ENCODE data around the gene TANK.
"Not testable (repeated sequence)": the region's sequence is repeated elsewhere in the genome, so short reads cannot be mapped to it uniquely, and the experiment has no call there.

TANK gene

DNA sequence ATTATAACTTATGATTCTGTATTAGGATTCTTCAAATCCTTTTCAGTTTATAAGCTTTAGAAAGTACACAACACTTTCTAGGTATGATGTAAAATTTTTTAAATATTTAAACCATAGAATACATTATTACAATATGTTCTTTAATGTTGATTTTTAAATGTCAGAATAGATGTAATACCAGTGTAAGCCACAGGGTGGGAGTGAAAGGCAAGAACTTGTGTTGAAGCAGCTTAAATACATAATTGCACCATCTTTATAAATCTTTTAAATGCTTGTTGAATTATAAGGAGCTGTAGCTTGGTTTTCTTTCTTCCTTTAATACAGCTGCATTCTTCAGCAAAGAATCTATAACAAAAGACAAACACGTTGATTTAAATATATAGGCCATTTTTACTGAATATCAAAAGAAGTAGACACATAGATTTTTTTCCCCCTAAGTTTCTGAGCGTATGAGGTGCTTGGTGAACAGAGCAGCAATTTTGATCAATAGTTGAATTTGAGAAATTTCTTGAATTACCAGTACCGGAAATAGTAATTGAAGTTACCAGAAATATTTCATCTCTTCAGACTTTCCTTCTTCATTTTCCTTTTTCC lies 63.0 kb downstream of the TANK start:
- no peak for DNase-seq (ENCODE audit: low read depth in 2 of 3, low spot score in 2 of 3)

DNA sequence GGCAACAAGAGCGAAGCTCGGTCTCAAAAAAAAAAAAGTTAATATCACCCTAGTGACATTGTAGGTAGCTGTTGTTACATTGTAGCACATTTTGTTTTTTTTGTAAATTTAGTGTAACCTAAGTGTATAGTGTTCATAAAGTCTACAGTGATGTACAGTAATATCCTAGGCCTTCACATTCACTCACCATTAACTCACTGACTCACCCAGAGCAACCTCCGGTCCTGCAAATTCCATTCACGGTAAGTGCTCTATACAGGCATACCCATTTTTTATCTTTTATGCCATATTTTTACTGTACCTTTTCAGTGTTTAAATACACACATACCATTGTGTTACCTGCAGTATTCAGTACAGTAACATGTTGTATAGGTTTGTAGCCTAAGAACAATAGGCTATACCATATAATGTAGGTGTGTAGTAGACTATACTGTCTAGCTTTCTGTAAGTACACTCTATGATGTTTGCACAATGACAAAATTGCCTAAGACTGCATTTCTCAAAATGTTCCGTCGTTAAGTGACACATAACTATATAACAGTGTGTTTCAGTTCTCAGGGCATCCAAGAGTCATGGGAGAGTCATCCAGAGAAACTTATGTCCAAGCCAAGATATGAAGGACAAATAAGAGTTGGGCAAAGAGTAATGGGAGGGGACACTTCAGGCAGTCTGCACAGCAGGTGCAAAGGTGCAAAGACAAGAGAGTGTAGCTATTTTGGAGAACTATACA lies 68.4 kb downstream of the TANK start:
- no peak for DNase-seq (ENCODE audit: low read depth in 2 of 3, low spot score in 2 of 3)

DNA sequence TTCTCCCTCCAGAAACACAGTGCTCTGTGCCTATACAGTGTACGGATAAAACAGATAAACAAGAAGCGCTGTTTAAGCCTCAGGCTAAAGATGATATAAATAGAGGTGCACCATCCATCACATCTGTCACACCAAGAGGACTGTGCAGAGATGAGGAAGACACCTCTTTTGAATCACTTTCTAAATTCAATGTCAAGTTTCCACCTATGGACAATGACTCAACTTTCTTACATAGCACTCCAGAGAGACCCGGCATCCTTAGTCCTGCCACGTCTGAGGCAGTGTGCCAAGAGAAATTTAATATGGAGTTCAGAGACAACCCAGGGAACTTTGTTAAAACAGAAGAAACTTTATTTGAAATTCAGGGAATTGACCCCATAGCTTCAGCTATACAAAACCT lies 70.7 kb downstream of the TANK start:
- DNase-seq (ENCODE audit: low read depth in 2 of 3, low spot score in 2 of 3), result no peak

DNA sequence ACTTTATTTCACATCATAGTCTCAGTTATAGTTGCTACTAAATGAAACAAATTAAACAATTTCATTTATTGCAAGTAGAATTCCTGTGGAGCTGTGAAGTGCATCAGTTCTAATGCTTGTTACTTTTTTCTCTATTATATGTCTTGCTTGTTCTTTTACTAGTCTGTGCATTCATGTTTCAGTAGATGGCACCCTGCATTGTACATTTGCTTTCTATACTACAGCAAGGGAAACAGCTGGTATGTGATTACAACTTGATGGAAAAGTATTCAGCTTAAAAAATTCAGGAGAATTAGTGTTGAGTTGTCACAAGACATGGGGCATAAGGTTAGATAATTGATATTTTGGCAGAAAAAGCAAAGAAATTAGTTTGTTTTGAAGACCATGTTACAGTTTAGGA lies 72.3 kb downstream of the TANK start:
- DNase-seq (ENCODE audit: low read depth in 2 of 3, low spot score in 2 of 3), result no peak

DNA sequence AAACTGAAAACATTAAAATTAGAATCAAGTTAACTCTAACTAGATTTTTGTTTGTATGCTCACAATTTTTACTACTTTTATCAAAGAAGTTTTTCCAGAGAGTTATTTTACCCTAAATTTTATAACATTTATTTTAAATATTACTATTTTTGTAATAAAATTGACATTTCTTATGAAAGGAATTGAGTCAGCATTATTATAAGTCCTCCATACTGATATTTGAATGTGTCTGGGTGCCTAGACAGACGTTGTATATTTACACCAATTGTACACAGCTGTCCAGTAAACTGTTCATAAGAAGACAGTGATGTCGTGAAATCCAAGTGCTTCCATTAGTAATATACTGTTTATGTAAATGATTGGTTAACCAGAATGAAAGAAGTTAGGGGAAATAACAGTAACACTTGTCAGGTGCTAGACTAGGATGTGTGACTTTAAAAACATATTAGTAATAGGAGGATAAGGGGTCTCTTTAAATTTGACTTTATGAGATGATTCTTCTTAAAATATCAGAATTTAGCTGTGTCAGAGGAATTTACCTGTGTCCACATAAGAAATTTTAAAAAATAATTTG lies 73.7 kb downstream of the TANK start:
- no peak for DNase-seq (ENCODE audit: low read depth in 2 of 3, low spot score in 2 of 3)

DNA sequence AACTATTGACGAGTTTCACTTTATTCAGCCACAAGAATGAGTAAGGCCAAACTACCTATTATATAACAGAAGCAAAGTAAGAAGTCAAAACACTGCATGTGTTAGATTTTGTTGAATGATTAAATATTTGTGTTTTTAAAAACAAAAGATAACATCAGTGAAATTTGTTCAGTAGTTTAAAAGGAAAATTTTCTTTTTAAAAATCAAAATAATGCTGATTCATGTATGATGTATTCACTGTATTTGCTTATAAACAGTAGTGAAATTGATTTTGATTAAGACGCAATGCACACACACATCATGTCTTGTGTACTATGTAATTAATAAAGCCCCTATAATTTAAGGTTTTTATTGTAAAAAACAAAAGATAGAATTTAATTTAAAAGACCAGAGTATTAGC lies 74.4 kb downstream of the TANK start:
- DNase-seq (ENCODE audit: low read depth in 2 of 3, low spot score in 2 of 3), result no peak

DNA sequence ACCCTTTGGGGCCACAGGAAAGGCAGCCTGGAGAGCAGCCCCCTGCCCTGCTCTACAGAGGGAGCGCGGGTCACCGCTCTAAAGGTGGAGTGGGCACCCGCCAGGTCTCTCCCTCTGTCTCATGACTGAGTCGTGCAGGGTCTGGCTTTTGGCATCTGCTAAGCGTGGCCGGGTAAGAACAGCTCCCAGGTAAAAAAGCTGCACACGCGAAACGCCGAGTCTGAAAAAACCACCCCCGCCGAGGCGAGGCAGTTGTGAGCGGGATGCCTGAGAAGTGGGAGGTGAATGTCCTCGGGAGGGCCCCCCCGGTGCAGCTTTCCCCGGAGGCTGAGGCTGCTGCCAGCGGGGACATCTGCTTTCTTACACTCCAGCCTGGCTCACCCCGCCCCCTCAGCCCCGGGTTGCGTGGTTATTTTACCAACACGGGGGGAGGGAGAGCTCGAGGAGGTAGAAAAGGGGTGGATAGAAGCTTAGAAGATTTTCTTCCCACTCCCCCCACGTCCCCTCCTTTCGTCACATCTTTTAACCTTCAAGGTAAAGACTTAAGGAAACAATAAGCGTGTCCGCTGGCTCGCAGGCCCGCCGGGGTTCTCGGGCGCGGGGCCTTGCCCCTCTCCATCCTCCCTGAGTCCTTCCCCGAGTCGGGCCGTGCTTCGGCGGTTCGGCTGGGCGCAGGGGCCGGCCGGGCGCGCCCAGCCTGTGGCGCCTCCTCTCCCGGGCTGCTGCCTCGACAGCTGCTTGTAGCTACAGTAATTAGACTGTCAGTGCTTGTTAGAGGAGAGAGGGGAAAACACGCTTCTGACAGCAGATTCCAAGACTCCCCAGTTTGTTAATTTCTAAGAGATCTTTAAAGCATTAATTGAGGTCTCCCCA lies 77.4 kb downstream of the TANK start:
- DNase-seq (ENCODE audit: low read depth in 2 of 3, low spot score in 2 of 3), result no peak

DNA sequence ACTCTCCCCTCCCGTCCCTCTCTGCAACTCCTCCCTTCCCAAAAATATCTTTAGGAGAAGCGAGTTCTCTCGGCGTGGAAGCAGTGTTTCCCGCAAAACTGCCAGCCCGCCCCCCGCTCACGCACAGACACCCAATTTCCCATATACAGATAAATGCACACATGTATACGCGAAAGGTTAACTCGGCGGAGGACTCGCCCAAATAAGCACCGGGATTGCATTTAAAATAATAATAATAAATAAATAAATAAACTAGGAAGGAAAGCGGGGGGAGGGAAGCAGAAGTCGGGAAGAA lies 78.0 kb downstream of the TANK start:
- no peak for DNase-seq (ENCODE audit: low read depth in 2 of 3, low spot score in 2 of 3)

DNA sequence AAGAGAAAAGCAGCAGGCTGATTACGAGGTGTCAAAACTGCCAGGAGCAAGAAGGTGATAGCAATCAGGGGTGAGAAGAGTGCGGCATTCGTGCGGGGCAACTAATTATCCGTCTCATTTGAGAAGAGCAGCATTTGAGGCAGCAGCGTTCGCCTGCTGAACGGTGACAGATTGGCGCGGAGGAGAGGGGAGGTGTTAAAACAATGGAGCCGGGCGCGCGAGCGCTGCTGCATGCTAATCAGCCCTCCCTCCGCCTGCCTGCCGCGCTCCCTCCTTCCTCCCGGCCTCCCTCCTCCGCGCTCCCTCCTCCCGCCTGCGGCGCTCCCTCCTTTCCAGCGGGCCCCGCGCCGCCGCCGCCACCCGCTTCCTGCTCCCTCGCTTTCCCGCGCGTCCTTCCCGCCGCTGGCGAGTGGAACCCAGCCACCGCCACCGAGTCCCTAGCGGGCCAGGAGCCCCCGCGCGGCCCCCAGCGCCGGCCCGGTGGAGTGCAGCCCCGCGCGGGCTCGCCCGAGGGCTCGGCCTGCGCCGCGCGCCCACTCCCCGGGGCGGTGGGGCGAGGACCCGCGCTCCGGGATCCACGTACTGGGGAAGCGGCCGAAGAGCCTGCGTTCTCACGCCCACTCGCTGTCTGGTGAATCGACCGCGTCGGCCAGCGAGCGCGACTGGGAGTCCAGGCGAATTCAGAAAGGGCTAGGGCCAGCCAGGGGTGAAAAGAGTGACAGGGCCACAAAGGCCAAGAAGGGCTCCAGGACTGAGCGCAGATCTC lies 78.5 kb downstream of the TANK start:
- no peak for DNase-seq (ENCODE audit: low read depth in 2 of 3, low spot score in 2 of 3)

DNA sequence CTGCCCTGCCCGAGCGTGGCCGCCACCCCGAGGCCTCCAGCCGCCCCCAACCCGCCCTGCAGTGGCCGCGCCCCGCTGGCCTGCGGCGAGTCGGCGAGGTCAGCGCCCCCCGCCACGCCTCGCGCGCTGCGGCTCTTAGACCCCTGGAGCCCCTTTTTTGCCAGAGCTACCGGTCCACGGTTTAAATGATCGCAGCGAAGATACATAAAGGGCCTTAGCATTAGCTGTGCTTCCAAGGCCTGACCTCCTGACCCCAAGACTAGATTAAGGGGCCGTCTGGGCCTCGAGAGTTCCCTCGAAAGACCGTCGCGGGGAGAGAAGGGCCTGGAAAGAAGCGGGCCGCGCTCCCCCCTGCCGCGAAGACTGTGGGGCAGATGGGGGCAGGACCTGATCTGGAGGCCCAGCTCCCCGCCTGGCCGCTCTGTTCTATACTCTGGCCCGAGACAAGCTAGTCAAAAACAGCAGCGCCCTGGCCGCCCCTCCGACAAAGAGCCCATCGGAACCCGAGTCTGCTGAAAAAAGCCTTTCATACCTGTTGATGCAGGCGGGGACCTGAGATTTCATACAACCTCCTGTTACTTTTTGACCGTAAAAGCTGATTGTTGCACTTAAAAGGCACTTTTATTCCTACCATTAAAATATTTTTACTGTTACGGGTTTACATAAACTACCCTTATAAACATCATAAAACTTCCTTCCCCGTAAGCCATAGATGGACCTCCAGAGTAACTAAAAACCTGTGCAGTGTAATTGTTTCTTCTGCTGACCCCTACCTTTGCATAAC lies 79.3 kb downstream of the TANK start:
- DNase-seq (ENCODE audit: low read depth in 2 of 3, low spot score in 2 of 3), result no peak

DNA sequence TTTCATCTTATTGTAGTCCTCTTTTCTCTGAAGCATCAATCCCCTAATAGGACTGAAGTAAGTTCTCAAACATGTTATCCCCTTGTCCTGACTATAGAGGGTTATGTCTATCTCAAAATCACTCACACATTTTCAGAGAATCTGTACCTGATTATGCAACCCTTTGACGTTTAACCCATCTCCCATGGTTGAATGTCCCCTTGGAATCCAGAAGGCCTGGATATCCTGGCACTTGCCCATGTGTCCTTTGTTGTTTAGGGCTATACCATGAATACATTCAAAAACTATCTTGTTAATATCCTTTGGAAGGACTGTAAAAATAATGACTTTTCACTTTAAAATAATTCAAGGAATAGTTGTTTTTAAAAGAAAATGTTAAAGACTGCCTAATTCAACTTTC lies 81.7 kb downstream of the TANK start:
- DNase-seq (ENCODE audit: low read depth in 2 of 3, low spot score in 2 of 3), result no peak

DNA sequence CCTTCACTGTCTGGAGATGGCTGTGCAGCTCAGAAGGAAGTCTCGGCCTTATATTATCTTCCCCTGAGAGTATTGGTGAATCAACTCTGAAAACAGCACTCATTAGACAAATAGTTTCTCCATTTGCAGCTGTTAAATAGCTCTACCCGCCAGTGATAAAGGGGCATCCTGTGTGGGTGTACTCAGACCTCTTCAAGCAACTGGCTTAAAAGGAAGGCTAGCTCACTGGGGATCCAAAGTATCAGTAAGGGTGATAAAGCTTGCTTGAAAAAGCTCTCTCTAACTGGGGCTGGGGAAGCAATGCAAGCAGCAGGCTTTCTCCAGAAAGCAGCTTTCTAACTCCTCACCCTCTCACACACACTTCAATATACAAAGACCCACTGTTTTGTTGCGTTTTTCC lies 83.1 kb downstream of the TANK start:
- DNase-seq (ENCODE audit: low read depth in 2 of 3, low spot score in 2 of 3), result no peak

DNA sequence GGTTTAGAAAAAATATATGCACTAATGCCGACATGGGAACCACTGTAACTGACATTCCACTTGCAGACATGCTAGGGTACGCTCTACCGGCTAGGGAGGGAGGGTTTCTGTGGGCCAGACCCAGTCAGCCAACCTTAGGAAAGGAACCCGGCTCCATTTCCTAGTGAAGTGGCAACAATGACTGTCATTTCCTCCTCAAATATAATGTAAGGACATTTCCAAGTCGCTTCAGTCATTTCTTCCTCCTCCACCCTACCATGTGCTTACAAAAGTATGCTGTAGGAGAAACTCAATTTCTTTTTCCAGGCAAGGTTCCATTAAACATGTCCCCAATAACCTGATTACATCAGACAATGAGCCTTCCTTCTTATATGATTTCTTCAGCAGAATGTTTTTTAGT lies 83.7 kb downstream of the TANK start:
- no peak for DNase-seq (ENCODE audit: low read depth in 2 of 3, low spot score in 2 of 3)

DNA sequence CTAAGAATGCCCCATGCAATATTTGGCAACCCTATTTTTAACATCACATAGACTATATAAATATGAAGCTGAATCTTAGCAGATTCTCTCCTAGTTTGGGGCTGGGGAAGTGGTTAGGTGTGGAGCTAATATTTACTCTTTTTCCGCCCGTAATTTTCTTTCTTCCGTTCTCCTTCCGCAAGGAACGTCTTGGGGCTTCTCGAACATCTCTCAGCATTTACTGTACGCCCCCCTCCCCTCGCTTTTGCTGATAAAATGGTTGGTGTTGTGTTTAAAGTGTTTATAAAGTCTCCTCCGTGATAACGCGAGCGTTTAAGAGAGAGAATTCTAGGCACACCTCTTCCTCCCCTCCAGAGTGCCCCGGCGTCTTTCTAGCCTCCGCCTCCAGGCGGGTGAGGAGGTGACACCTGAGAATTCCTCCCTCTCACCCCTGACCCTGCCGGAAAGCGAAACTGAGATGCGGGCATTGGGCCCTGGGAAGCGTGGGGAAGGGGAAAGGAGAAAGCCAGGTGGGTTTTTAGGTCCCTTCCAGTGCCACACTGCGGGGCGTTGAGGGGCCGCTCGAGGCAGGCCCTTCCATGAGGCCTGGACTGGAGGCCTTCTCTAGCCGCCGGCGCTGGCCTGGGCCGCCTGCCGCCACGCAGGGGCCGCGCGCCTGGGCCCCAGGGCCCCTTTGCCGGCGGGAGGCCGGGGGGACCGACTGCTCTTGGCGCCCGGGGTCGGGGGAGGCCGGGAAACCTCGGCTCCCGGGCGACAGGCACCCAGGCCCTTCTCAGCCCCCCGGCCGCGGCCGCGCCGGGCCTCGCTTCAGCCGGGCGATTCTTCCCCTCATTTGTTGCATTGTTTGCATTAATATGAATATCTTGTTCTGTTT lies 84.4 kb downstream of the TANK start:
- DNase-seq (ENCODE audit: low read depth in 2 of 3, low spot score in 2 of 3), result not testable (repeated sequence)

DNA sequence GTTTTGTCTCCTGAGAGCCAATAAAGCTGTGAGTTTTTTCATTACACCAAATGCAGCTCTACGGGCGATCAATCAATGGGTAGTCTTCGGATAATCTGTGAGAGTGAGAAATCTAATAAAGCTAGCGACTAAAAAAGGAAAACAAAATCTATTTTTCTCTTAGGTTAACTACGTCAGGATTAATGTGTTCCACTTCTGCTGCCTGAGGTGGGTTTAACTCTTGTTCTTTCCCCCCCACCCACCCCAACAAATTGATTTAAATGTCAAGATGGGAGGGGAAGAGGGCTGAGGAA lies 85.0 kb downstream of the TANK start:
- no peak for DNase-seq (ENCODE audit: low read depth in 2 of 3, low spot score in 2 of 3)

DNA sequence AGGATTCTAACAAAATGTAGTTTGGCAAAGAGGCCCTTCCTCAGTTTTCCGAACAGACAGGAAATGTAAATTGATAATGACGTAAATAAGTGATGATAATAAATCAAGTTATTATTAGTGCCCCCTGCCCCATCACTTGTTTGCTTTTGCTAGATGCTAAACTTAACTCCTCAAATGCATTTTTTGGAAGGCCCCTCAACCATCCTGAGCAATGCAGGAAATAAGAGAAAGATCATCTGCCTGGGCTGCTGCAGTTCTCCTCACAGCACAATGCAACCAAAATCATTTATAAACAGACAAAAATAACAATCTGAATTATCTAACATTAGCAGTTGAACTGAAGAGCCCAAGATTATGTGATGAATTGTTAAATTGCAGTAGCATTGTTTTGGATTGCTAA lies 85.4 kb downstream of the TANK start:
- no peak for DNase-seq (ENCODE audit: low read depth in 2 of 3, low spot score in 2 of 3)

DNA sequence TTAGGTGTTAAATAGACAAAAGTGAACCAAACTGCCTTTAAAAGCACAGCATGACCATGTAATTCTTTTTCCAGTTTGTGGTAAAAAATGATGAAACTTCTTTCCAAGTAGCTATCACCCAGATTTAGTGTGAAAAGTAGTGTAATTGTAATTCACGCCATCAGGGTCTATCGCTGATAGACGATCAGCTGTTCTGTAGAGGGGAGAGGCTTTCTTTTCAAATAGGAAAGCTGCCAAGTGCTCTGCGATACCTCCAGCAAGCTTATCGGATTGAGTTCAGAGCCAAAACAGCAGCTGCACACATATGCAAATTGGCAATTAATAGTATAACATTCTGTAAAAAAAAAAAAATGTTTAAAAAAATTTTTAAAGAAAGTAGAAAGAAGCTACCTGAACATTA lies 86.1 kb downstream of the TANK start:
- no peak for DNase-seq (ENCODE audit: low read depth in 2 of 3, low spot score in 2 of 3)

DNA sequence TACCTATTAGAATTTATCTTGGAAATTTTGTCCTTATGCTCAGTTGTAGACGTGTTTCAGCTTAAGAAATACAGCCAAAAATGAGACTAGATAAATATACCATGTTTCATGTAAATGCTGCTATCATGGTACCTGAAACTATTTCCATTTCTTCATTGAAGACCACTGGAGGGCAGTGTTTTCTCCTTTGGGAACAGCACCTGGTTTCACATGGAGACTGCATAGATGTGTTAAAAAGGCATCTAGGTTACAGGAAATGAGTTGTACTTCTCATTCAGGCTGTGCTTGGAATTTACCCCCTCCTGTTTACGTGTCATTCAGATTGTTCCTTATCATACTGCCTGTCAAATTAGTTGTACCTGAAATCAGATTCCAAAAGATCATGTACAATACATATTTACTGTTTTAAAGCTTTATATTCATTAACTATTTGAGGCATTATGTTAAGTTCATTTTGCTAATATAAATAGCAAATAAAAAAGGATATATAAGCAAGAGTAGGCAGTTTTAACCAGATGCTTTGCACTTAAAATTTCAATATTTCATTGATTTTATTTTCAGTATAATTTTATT lies 90.7 kb downstream of the TANK start:
- no peak for DNase-seq (ENCODE audit: low read depth in 2 of 3, low spot score in 2 of 3)

DNA sequence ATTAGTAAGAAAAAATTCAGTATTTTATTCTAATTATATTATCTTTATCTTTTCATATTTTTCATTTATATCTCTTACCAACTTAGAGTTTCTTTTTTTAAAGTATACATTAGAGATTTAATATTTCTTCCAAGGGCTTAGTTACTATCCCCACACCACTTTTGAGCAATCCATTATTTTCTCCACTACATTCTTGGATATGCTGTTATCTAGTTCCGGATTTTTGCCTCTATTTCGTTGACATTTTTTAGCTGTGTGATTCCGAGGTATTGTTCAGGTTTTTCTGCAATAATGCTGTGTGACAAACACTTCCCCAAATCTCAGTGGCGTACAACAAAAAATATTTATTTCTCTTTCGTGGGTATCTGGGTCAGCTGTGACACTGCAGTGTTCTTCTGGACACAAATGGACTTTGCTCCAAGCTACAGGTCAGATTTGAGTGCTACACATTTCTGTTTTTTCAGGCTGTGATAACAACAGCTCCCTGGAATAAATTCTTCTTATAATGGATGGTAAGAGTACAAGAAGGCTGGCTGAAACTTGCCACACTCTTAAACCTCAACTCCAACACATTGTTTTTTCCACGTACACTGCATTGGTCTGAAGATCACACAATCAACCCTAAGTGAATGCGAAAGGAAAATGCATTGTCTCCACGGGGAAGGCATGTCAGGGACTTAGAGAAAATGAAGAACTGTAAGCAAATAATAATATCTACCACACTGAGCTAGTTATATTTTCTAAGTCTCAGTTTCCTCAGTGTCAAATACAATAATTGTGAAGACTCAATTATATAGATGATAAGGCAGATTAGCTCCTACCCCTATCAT lies 97.1 kb downstream of the TANK start:
- DNase-seq (ENCODE audit: low read depth in 2 of 3, low spot score in 2 of 3), result no peak

Data from activated CD8-positive, alpha-beta memory T cell treated with anti-CD3 and anti-CD28 coated beads for 48 hours (primary cell).